NCI-H446 treated with DMSO at 0.1 percent for 48 hours (cell line): ENCODE results near the gene ANP32A.
"Not testable (repeated sequence)": the region's sequence is repeated elsewhere in the genome, so short reads cannot be mapped to it uniquely, and the experiment has no call there.

ENCODE experiments used
- DNase-seq: peaks from one replicate; lab custom pipeline; 2025; lab: John Stamatoyannopoulos, UW

Gene ANP32A

GRCh38 chr15:68820295-68821189 is at the start of gene ANP32A:
TSS of gene ANP32A (minus strand) at chr15:68820895. CDS start at chr15:68820751, 144 bp downstream.
- DNase-seq: peak; percentile 85

GRCh38 chr15:68868296-68868695 is 47.6 kb upstream of the ANP32A start:
- no peak for DNase-seq

GRCh38 chr15:68862415-68862814 is 41.7 kb upstream of the ANP32A start:
- DNase-seq: no peak

GRCh38 chr15:68858666-68859065 is 38.0 kb upstream of the ANP32A start:
- not testable (repeated sequence) for DNase-seq

- not testable (repeated sequence) for DNase-seq
Measured at GRCh38 chr15:68857443-68857842, 36.7 kb upstream of the ANP32A start.

- no peak for DNase-seq
Measured at GRCh38 chr15:68852461-68852860, 31.8 kb upstream of the ANP32A start.

- no peak for DNase-seq
Measured at GRCh38 chr15:68851971-68852370, 31.3 kb upstream of the ANP32A start.

GRCh38 chr15:68849497-68849896 is 28.8 kb upstream of the ANP32A start:
- DNase-seq: no peak

GRCh38 chr15:68846851-68847439 is 26.2 kb upstream of the ANP32A start:
- DNase-seq: no peak

GRCh38 chr15:68844856-68845550 is 24.3 kb upstream of the ANP32A start:
- no peak for DNase-seq

- DNase-seq: no peak
Measured at GRCh38 chr15:68843425-68844311, 23.0 kb upstream of the ANP32A start.

- DNase-seq: no peak
Measured at GRCh38 chr15:68842958-68843357, 22.3 kb upstream of the ANP32A start.

GRCh38 chr15:68834346-68834745 is 13.7 kb upstream of the ANP32A start:
- DNase-seq: no peak

GRCh38 chr15:68833700-68834331 is 13.1 kb upstream of the ANP32A start:
- no peak for DNase-seq

GRCh38 chr15:68830141-68830785 is 9.6 kb upstream of the ANP32A start:
- no peak for DNase-seq

GRCh38 chr15:68829068-68829467 is 8.4 kb upstream of the ANP32A start:
- no peak for DNase-seq

- no peak for DNase-seq
Measured at GRCh38 chr15:68823561-68823960, 2.9 kb upstream of the ANP32A start.

GRCh38 chr15:68822818-68823217 is 2.1 kb upstream of the ANP32A start:
- DNase-seq: no peak

GRCh38 chr15:68821841-68822381 is 1.2 kb upstream of the ANP32A start:
- DNase-seq: no peak

GRCh38 chr15:68821190-68821840 is 620 bp upstream of the ANP32A start:
- no peak for DNase-seq
